ENCODE data around the gene ATP5F1E. TPM values are rescaled to one million over a fixed set of nuclear protein-coding genes. Genes with fewer than 3 reads are reported as not detected.

ATP5F1E gene
- total and polyA plus RNA-seq, 2 experiments from 2014 or later = 12.9 to 211 TPM

GRCh38 chr20:59018817-59019216, 13.3 kb downstream of the ATP5F1E start:
- ATAC-seq = no peak
- DNase-seq (ENCODE audit: low spot score) = no peak
- H3F3A ChIP-seq (replicated peaks; ENCODE audit: low read depth) = no peaks in the 10 kb centered on the region
- H3K27ac Mint-ChIP-seq = no peak overlapping the region
- TF ChIP-seq CTCF (conservative IDR thresholded peaks at IDR 0.05; ENCODE audit: low read depth in 2 of 2) (no peak), STAT1 (IDR thresholded peaks at IDR 0.05; ENCODE audit: unreplicated experiment) (no peak), EZH2phosphoT487 (IDR thresholded peaks at IDR 0.05; ENCODE audit: unreplicated experiment) (no peak), ZNF114 (CRISPR knock-in tag; IDR thresholded peaks at IDR 0.05) (no peak), ZNF462 (CRISPR knock-in tag; IDR thresholded peaks at IDR 0.05) (no peak), JUNB (IDR thresholded peaks at IDR 0.05; ENCODE audit: unreplicated experiment) (no peak), POLR2AphosphoS5 (IDR thresholded peaks at IDR 0.05; ENCODE audit: low read depth) (no peak), ETS1 (IDR thresholded peaks at IDR 0.05) (no peak), CREB1 (CRISPR knock-in tag; IDR thresholded peaks at IDR 0.05; ENCODE audit: low read depth) (no peak), REST (IDR thresholded peaks at IDR 0.05; ENCODE audit: unreplicated experiment) (no peak), ZNF331 (CRISPR knock-in tag; IDR thresholded peaks at IDR 0.05; ENCODE audit: low read depth) (no peak), NANOG (IDR thresholded peaks at IDR 0.05; ENCODE audit: borderline replicate concordance) (no peak), EZH2 (IDR thresholded peaks at IDR 0.05; ENCODE audit: low read depth, unreplicated experiment) (no peak)
- H3K27ac ChIP-seq (ENCODE audit: low read depth) = no peak overlapping the region
- H3K4me3 ChIP-seq = no peak overlapping the region
- no peaks in the 10 kb centered on the region for H3K9me3 Mint-ChIP-seq
- no peaks in the 10 kb centered on the region for H3K36me3 ChIP-seq (ENCODE audit: insufficient read depth)
- no peaks in the 10 kb centered on the region for H3K9me2 ChIP-seq (ENCODE audit: insufficient read depth)
- peaks cover 16% of the 10 kb centered on the region for H3K36me3 Mint-ChIP-seq (ENCODE audit: low read depth)
- no peaks in the 10 kb centered on the region for H4K20me1 ChIP-seq (replicated peaks; ENCODE audit: insufficient read depth)
- peaks cover 8% of the 10 kb centered on the region; the same call in 2 of the 3 replicates for H3K4me1 Mint-ChIP-seq
- H3K4me3 Mint-ChIP-seq = no peak overlapping the region
- H2AFZ ChIP-seq = no peak overlapping the region
- no peaks in the 10 kb centered on the region for H3K4me1 ChIP-seq (ENCODE audit: insufficient read depth)
- no peaks in the 10 kb centered on the region for H3K27me3 ChIP-seq (ENCODE audit: insufficient read depth)
- no peaks in the 10 kb centered on the region for H3K79me2 ChIP-seq (replicated peaks; ENCODE audit: insufficient read depth)
- H3K4me2 ChIP-seq = no peak overlapping the region
- H3K27me3 Mint-ChIP-seq (ENCODE audit: insufficient read depth, low read depth, poor library complexity) = peaks cover 8% of the 10 kb centered on the region
